HUES48 (cell line): ENCODE results near the gene TAOK3.

ENCODE experiments used
- H3K27ac ChIP-seq: one replicate; pipeline ENCODE4 v1.7.0; 2013; ENCODE audit warnings: low read depth, low read length, inconsistent platforms
- H3K27me3 ChIP-seq: 2 replicates; pipeline ENCODE4 v1.6.1; 2013; ENCODE audit warnings: mild to moderate bottlenecking, low read length; ENCODE audit not compliant: control insufficient read depth, insufficient read depth
- H3K36me3 ChIP-seq: 2 replicates; pipeline ENCODE4 v1.6.1; 2013; ENCODE audit warnings: low read length; ENCODE audit not compliant: control insufficient read depth, insufficient read depth
- H3K4me1 ChIP-seq: 2 replicates; pipeline ENCODE4 v1.6.1; 2013; ENCODE audit warnings: mild to moderate bottlenecking, low read length; ENCODE audit not compliant: control insufficient read depth, insufficient read depth
- H3K4me3 ChIP-seq: 2 replicates; pipeline ENCODE4 v1.5.1; 2013; ENCODE audit warnings: mild to moderate bottlenecking, low read depth, low read length
- H3K9ac ChIP-seq: 2 replicates; pipeline ENCODE4 v1.6.1; 2013; ENCODE audit warnings: mild to moderate bottlenecking, low read depth, low read length, moderate library complexity
- H3K9me3 ChIP-seq: 2 replicates; pipeline ENCODE4 v1.6.1; 2013; ENCODE audit warnings: low read length; ENCODE audit not compliant: control insufficient read depth, insufficient read depth

Gene TAOK3

GRCh38 chr12:118336123-118336522, 36.6 kb downstream of the TAOK3 start:
- peaks cover 4% of the 10 kb centered on the region; the same call in 1 of the 2 replicates for H3K4me1 ChIP-seq
- H3K36me3 ChIP-seq: no peaks in the 10 kb centered on the region
- H3K4me3 ChIP-seq: no peak overlapping the region
- no peaks in the 10 kb centered on the region for H3K9me3 ChIP-seq
- no peaks in the 10 kb centered on the region for H3K27me3 ChIP-seq
- H3K9ac ChIP-seq: no peak overlapping the region
- no peak overlapping the region for H3K27ac ChIP-seq

DNA sequence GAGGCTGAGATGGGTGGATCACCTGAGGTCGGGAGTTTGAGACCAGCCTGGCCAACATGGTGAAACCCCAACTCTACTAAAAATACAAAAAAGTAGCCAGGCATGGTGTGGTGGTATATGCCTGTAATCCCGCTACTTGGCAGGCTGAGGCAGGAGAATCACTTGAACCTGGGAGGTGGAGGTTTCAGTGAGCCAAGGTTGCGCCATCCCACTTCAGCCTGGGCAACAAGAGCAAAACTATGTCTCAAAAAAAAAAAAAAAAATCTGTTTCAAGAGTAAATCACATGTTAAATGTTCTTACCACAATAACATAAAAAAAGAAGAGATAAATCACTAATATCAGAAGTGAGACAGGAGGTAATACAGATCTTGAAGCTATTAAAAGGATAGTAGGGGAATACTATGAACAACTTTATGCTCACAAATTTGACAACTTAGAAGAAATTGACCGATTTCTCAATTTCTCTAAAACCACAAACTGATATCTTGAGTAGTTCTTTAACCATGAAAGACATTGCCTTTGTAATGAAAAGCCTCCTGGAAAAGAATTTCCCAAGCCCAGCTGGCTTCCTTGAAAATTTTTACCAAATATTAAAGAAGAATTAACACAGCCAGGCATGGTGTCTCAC, 37.7 kb downstream of the TAOK3 start:
- H3K9ac ChIP-seq: no peak overlapping the region
- H3K27ac ChIP-seq: no peak overlapping the region
- no peaks in the 10 kb centered on the region for H3K27me3 ChIP-seq
- peaks cover 4% of the 10 kb centered on the region; the same call in 1 of the 2 replicates for H3K4me1 ChIP-seq
- H3K36me3 ChIP-seq: no peaks in the 10 kb centered on the region
- no peaks in the 10 kb centered on the region for H3K9me3 ChIP-seq
- no peak overlapping the region for H3K4me3 ChIP-seq

GRCh38 chr12:118334241-118334640, 38.5 kb downstream of the TAOK3 start:
- H3K27ac ChIP-seq: no peak overlapping the region
- no peaks in the 10 kb centered on the region for H3K27me3 ChIP-seq
- peaks cover 4% of the 10 kb centered on the region; the same call in 1 of the 2 replicates for H3K4me1 ChIP-seq

GRCh38 chr12:118332511-118332910, 40.2 kb downstream of the TAOK3 start:
- Histone ChIP-seq H3K4me1 (peaks cover 4% of the 10 kb centered on the region; the same call in 1 of the 2 replicates), H3K9ac (no peak overlapping the region), H3K27ac (no peak overlapping the region), H3K36me3 (no peaks in the 10 kb centered on the region), H3K9me3 (no peaks in the 10 kb centered on the region), H3K4me3 (no peak overlapping the region), H3K27me3 (no peaks in the 10 kb centered on the region)

More at GRCh38 chr12:118334241-118334640, 38.5 kb downstream of the TAOK3 start:
- Histone ChIP-seq H3K9me3 (no peaks in the 10 kb centered on the region), H3K9ac (no peak overlapping the region), H3K36me3 (no peaks in the 10 kb centered on the region), H3K4me3 (no peak overlapping the region)

- Histone ChIP-seq H3K27ac (no peak overlapping the region), H3K4me3 (no peak overlapping the region), H3K9me3 (no peaks in the 10 kb centered on the region), H3K27me3 (no peaks in the 10 kb centered on the region), H3K9ac (no peak overlapping the region), H3K36me3 (no peaks in the 10 kb centered on the region), H3K4me1 (peaks cover 4% of the 10 kb centered on the region; the same call in 1 of the 2 replicates)
Observed at GRCh38 chr12:118330421-118331018, 42.2 kb downstream of the TAOK3 start.

DNA sequence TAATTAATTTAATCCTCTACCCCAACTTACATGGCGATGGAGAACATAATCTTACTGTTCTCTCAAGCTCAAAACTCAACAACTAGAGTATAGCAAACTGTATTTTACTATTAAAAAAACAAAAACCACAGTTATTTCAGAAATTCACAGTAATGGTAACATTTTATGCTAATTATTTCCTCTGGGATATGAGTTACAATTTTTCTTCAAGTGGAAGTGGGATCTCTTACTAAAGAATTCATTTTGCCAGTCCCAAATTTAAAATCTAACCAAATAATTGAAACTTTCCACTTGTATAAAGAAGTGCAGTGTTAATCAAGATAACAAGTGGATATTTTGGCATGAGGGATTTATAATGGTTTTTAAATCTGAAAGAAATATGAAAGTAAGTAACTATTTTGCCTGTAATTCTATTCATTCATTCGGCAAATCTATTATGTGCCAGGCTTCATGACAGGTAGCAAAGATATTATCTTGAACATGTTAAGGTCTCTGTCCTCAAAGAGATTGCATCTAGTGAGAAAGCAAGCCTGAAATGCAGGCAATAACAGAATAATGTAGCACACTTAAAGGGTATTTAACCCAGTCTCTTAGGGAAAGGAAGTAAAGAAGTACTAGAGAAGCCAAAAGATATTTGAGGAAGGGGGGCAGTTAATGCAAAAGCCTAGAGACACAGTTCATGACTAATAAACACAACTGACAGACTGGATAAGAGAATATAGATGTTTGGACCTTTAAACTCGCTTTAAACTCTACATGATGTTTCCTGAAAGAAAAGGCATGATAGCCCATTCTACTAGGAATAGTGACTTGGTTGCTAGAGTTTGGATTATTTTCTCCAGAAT, 44.0 kb downstream of the TAOK3 start:
- no peak overlapping the region for H3K4me3 ChIP-seq
- H3K9me3 ChIP-seq: no peaks in the 10 kb centered on the region
- H3K4me1 ChIP-seq: peaks cover 4% of the 10 kb centered on the region; the same call in 1 of the 2 replicates
- no peaks in the 10 kb centered on the region for H3K27me3 ChIP-seq
- no peak overlapping the region for H3K27ac ChIP-seq
- H3K9ac ChIP-seq: no peak overlapping the region
- H3K36me3 ChIP-seq: no peaks in the 10 kb centered on the region

GRCh38 chr12:118327391-118327790, 45.3 kb downstream of the TAOK3 start:
- Histone ChIP-seq H3K4me3 (no peak overlapping the region), H3K9ac (no peak overlapping the region), H3K27me3 (no peaks in the 10 kb centered on the region), H3K4me1 (peaks cover 4% of the 10 kb centered on the region; the same call in 1 of the 2 replicates), H3K27ac (no peak overlapping the region), H3K9me3 (no peaks in the 10 kb centered on the region), H3K36me3 (no peaks in the 10 kb centered on the region)

GRCh38 chr12:118326991-118327390, 45.7 kb downstream of the TAOK3 start:
- H3K4me3 ChIP-seq: no peak overlapping the region
- no peaks in the 10 kb centered on the region for H3K9me3 ChIP-seq
- no peak overlapping the region for H3K27ac ChIP-seq
- no peaks in the 10 kb centered on the region for H3K27me3 ChIP-seq
- no peak overlapping the region for H3K9ac ChIP-seq
- H3K36me3 ChIP-seq: no peaks in the 10 kb centered on the region
- H3K4me1 ChIP-seq: peaks cover 4% of the 10 kb centered on the region; the same call in 1 of the 2 replicates

- Histone ChIP-seq H3K27me3 (no peaks in the 10 kb centered on the region), H3K9me3 (no peaks in the 10 kb centered on the region), H3K27ac (no peak overlapping the region), H3K36me3 (no peaks in the 10 kb centered on the region), H3K4me1 (peaks cover 4% of the 10 kb centered on the region; the same call in 1 of the 2 replicates), H3K4me3 (no peak overlapping the region), H3K9ac (no peak overlapping the region)
Observed at GRCh38 chr12:118325081-118325480, 47.6 kb downstream of the TAOK3 start.

DNA sequence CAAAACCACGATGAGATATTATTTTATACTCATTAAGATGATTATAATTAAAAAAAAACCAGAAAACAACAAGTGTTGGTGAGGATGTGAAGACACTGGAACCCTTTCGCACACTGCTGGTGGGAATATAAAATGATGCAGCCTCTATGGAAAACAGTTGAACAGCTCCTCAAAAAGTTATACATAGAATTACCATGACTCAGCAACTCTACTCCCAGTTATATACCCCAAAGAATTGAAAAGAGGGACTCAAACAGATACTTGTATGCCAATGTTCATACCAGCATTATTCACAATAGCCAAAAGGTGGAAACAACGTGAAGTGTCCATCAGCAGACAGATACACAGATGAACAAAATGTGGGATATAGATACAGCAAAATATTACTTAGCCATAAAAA, 53.1 kb downstream of the TAOK3 start:
- Histone ChIP-seq H3K27ac (no peak overlapping the region), H3K9ac (no peak overlapping the region), H3K4me3 (no peak overlapping the region), H3K27me3 (no peaks in the 10 kb centered on the region), H3K9me3 (no peaks in the 10 kb centered on the region), H3K4me1 (no peaks in the 10 kb centered on the region), H3K36me3 (no peaks in the 10 kb centered on the region)

DNA sequence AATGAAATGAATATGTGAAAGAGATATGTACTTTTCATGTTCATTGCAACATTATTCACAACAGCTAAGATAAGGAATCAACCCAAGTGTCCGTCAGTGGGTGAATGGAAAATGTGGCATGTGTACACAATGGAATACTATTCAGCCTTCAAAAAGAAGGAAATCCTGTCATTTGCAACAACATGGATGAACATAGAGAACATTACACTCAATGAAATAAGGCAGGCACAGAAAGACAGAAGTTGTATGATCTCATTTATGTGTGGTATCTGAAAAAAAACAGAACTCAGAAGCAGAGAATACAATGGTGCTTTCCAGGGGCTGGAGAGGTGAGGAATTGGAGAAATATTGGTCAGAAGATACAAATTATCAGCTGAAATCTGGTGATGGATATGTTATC, 54.0 kb downstream of the TAOK3 start:
- Histone ChIP-seq H3K36me3 (no peaks in the 10 kb centered on the region), H3K27ac (no peak overlapping the region), H3K4me1 (no peaks in the 10 kb centered on the region), H3K9me3 (no peaks in the 10 kb centered on the region), H3K9ac (no peak overlapping the region), H3K27me3 (no peaks in the 10 kb centered on the region), H3K4me3 (no peak overlapping the region)
